UCSD-AML1 (cell line): ENCODE measurements around the gene KLHDC1.
"Not testable (repeated sequence)": the region's sequence is repeated elsewhere in the genome, so short reads cannot be mapped to it uniquely, and the experiment has no call there.

Experiments used
- DNase-seq: peaks from one replicate; lab custom pipeline; 2025; ENCODE audit not compliant: unreplicated experiment; lab: John Stamatoyannopoulos, UW

Gene KLHDC1

DNA sequence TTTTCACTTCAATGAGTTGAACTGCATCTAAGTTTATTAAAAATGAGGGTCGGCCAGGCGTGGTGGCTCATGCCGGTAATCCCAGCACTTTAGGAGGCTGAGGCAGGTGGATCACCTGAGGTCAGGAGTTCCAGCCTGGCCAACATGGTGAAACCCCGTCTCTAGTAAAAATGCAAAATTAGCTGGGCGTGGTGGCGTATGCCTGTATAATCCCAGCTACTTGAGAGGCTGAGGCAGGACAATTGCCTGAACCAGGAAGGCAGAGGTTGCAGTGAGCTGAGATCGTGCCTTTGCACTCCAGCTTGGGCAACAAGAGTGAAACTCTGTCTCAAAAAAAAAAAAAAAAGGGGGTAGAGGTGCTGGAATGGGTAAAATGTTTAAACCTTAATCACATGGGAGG, 88.1 kb downstream of the KLHDC1 start:
- not testable (repeated sequence) for DNase-seq

DNA sequence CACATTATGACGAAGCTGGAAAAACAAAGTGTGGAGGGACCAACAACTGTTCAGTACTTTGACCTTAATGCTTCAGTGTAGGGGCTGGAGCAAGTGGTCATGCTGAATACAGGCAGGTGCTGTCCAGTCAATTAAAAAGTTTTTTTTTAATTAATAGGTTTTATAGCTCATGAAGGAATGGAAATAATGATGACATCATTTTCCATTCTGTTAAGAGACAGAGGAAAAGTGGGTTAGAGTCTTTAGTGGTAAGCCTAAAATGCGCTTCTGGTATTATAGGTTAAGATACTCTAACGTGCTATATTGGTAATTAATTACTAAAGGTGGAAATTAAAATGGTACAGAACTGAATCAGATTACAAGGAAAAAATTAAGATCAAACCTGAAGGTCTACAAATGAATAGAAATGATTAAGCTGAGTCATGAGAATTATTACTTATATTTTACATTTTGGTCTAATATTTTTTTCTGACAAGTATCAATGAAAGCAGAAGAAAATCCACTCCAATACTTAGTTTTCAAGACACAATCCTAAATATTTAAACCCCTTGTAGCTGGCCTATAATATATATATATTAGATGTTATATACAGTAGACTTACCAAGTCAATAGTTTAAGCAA, 90.6 kb downstream of the KLHDC1 start:
- DNase-seq, result no peak

DNA sequence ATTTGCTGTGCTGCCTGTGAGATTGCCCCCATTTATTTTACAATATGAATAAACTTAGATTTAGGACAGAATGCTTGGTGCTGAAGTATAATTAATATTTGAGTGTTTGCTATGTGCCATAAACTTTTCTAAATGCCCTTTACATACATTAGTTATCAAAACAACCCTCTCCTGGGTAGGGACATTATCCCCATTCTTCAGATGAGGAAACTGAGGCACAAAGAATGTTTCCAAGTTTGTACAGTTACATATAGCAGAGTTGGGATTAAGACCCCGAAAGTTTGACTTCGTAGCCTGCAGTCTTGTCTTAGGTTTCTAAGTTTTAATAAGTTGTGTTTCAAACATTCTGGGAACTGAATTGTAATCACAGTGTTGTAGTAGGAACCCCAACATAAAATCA, 93.4 kb downstream of the KLHDC1 start:
- DNase-seq, result no peak

DNA sequence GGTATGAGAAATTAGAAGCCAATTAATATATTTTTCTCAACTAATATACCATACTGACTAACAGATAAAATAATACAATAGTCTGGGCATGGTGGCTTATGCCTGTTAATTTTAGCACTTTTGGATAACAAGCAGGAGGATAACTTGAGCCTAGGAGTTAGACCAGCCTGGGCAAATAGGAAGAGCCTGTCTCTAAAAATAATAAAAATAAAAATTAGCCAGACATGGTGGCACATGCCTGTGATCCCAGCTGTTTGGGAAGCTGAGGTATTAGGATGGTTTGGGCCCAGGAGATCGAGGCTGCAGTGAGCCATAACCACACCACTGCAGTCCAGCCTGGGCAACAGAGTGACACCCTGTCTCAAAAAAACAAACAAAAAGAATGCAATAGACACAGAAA, 99.7 kb downstream of the KLHDC1 start:
- no peak for DNase-seq

DNA sequence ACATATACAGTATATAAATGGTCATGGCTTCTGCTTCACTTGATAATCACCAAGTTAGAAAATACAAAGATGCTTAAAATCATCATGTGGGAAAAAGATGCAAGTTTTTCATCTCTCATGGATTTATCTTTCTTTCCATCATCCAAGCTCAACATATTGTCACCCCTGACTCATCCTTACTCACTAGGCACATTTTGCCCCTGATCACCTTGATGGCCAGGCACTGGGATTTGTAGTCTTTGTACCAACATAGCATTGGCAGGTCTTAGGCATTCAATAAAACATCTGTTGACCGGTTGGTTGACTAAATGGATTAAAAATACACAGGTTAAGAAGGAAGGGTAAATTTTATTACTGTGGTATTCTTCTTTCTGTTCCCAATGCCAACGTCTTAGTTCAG, 103.1 kb downstream of the KLHDC1 start:
- no peak for DNase-seq
